IgD-negative memory B cell (primary cell): ENCODE results near the gene CDKN2B. TPM values are rescaled to one million over a fixed set of nuclear protein-coding genes. Genes with fewer than 3 reads are reported as not detected.
A peak's percentile ranks its signal among the peaks of the same experiment; 100 is the strongest.

Source experiments
- H3K27ac Mint-ChIP-seq, 3 donors: one replicate each; pipeline ENCODE4 v1.8.0; 2020 to 2022; ENCODE audit warnings: mild to moderate bottlenecking in 3 of 3, mixed read lengths in 3 of 3, moderate library complexity in 1 of 3
- H3K27me3 Mint-ChIP-seq: one replicate; pipeline ENCODE4 v1.8.0; 2021; ENCODE audit warnings: mixed read lengths
- H3K36me3 Mint-ChIP-seq: one replicate; pipeline ENCODE4 v1.8.0; 2020; ENCODE audit warnings: mild to moderate bottlenecking, mixed read lengths
- H3K4me1 Mint-ChIP-seq, 3 donors: one replicate each; pipeline ENCODE4 v1.8.0; 2020 to 2022; ENCODE audit warnings: mixed read lengths in 3 of 3, mild to moderate bottlenecking in 1 of 3
- H3K4me3 Mint-ChIP-seq, 4 donors: one replicate each; pipeline ENCODE4 v1.8.0; 2020 to 2022; ENCODE audit warnings: mild to moderate bottlenecking in 4 of 4, mixed read lengths in 4 of 4, moderate library complexity in 3 of 4
- H3K9me3 Mint-ChIP-seq, 3 donors: one replicate each; pipeline ENCODE4 v1.8.0; 2020 to 2021; ENCODE audit warnings: mixed read lengths in 3 of 3, mild to moderate bottlenecking in 1 of 3
- polyA plus RNA-seq: library from polyadenylated mRNA; unstranded; fragments of 300-500 nt; fragmentation: Illumina TruSeq; gene quantifications from one replicate; pipeline ENCODE4 v1.2.3, GENCODE V29; 2021

CDKN2B gene
- polyA plus RNA-seq, 1 donor from 2014 or later = 0.23 TPM

- no peak overlapping the region for H3K27ac Mint-ChIP-seq
- peaks cover 6% of the 10 kb centered on the region for H3K36me3 Mint-ChIP-seq
- peaks cover 5% of the 10 kb centered on the region for H3K27me3 Mint-ChIP-seq
- peaks cover 0 to 13% (median 8%) of the 10 kb centered on the region in 3 donors for H3K4me1 Mint-ChIP-seq
- H3K9me3 Mint-ChIP-seq = peaks cover 0 to 1% (median 0%) of the 10 kb centered on the region in 3 donors
- H3K4me3 Mint-ChIP-seq = no peak overlapping the region
Measured at GRCh38 chr9:22010866-22011625, 1.9 kb upstream of the CDKN2B start.

GRCh38 chr9:22009506-22009867 is 382 bp upstream of the CDKN2B start:
- Mint-ChIP-seq H3K36me3 (peaks cover 6% of the 10 kb centered on the region), H3K4me1 (peaks cover 0 to 23% (median 18%) of the 10 kb centered on the region in 3 donors), H3K4me3 (peak overlapping the region; percentile 90 to 95 (median 94)), H3K27me3 (peaks cover 18% of the 10 kb centered on the region), H3K9me3 (peaks cover 0 to 1% (median 0%) of the 10 kb centered on the region in 3 donors), H3K27ac (peak overlapping the region; percentile 77 to 91 (median 90))

GRCh38 chr9:22008384-22008716 is 755 bp downstream of the CDKN2B start:
- H3K4me3 Mint-ChIP-seq = peak overlapping the region; percentile 90 to 95 (median 94)
- H3K36me3 Mint-ChIP-seq = peaks cover 4% of the 10 kb centered on the region
- peaks cover 0 to 27% (median 18%) of the 10 kb centered on the region in 3 donors for H3K4me1 Mint-ChIP-seq
- peaks cover 25% of the 10 kb centered on the region for H3K27me3 Mint-ChIP-seq
- peak overlapping the region in 2 of 3 donors; percentile 71 to 91 for H3K27ac Mint-ChIP-seq
- peaks cover 0 to 1% (median 0%) of the 10 kb centered on the region in 3 donors for H3K9me3 Mint-ChIP-seq

- H3K27me3 Mint-ChIP-seq = peaks cover 23% of the 10 kb centered on the region
Measured at GRCh38 chr9:22005702-22006606, 3.2 kb downstream of the CDKN2B start.

GRCh38 chr9:22005021-22005701 is 3.9 kb downstream of the CDKN2B start:
- peaks cover 0 to 1% (median 0%) of the 10 kb centered on the region in 3 donors for H3K9me3 Mint-ChIP-seq
- H3K4me1 Mint-ChIP-seq = peaks cover 0 to 27% (median 18%) of the 10 kb centered on the region in 3 donors

More at GRCh38 chr9:22005702-22006606, 3.2 kb downstream of the CDKN2B start:
- peak overlapping the region in 1 of 4 donors; percentile 75 for H3K4me3 Mint-ChIP-seq
- peak overlapping the region; percentile 16 to 94 (median 85) for H3K27ac Mint-ChIP-seq
- H3K36me3 Mint-ChIP-seq = peaks cover 4% of the 10 kb centered on the region
- H3K9me3 Mint-ChIP-seq = peaks cover 0 to 1% (median 0%) of the 10 kb centered on the region in 3 donors
- H3K4me1 Mint-ChIP-seq = peaks cover 0 to 27% (median 18%) of the 10 kb centered on the region in 3 donors

GRCh38 chr9:22002038-22002437 is 7.1 kb downstream of the CDKN2B start:
- peaks cover 0 to 15% (median 11%) of the 10 kb centered on the region in 3 donors for H3K4me1 Mint-ChIP-seq
- peaks cover 21% of the 10 kb centered on the region for H3K27me3 Mint-ChIP-seq
- H3K4me3 Mint-ChIP-seq = no peak overlapping the region
- H3K36me3 Mint-ChIP-seq = no peaks in the 10 kb centered on the region
- no peaks in the 10 kb centered on the region for H3K9me3 Mint-ChIP-seq
- peak overlapping the region in 1 of 3 donors; percentile 25 for H3K27ac Mint-ChIP-seq

More at GRCh38 chr9:22005021-22005701, 3.9 kb downstream of the CDKN2B start:
- peak overlapping the region; percentile 16 to 94 (median 85) for H3K27ac Mint-ChIP-seq
- peaks cover 20% of the 10 kb centered on the region for H3K27me3 Mint-ChIP-seq
- no peaks in the 10 kb centered on the region for H3K36me3 Mint-ChIP-seq
- H3K4me3 Mint-ChIP-seq = peak overlapping the region in 3 of 4 donors; percentile 36 to 75 (median 46)

- Mint-ChIP-seq H3K4me1 (peaks cover 7 to 16% (median 15%) of the 10 kb centered on the region in 3 donors), H3K27ac (no peak overlapping the region), H3K36me3 (no peaks in the 10 kb centered on the region), H3K9me3 (peaks cover 0 to 2% (median 0%) of the 10 kb centered on the region in 3 donors), H3K27me3 (peaks cover 1% of the 10 kb centered on the region), H3K4me3 (peak overlapping the region in 1 of 4 donors; percentile 58)
Measured at GRCh38 chr9:21998026-21998425, 11.1 kb downstream of the CDKN2B start.

- Mint-ChIP-seq H3K27ac (peak overlapping the region in 1 of 3 donors; percentile 97), H3K27me3 (peaks cover 1% of the 10 kb centered on the region), H3K4me1 (peaks cover 8 to 16% (median 15%) of the 10 kb centered on the region in 3 donors), H3K4me3 (peak overlapping the region in 1 of 4 donors; percentile 58), H3K9me3 (peaks cover 0 to 2% (median 0%) of the 10 kb centered on the region in 3 donors), H3K36me3 (no peaks in the 10 kb centered on the region)
Measured at GRCh38 chr9:21997480-21997879, 11.6 kb downstream of the CDKN2B start.

GRCh38 chr9:21996858-21997257 is 12.2 kb downstream of the CDKN2B start:
- H3K27ac Mint-ChIP-seq = peak overlapping the region in 2 of 3 donors; percentile 80 to 97
- H3K36me3 Mint-ChIP-seq = no peaks in the 10 kb centered on the region
- peaks cover 1% of the 10 kb centered on the region for H3K27me3 Mint-ChIP-seq
- H3K4me3 Mint-ChIP-seq = peak overlapping the region in 3 of 4 donors; percentile 96 to 100 (median 99)
- peaks cover 8 to 16% (median 15%) of the 10 kb centered on the region in 3 donors for H3K4me1 Mint-ChIP-seq
- H3K9me3 Mint-ChIP-seq = peaks cover 0 to 2% (median 0%) of the 10 kb centered on the region in 3 donors

GRCh38 chr9:21996438-21996837 is 12.7 kb downstream of the CDKN2B start:
- Mint-ChIP-seq H3K36me3 (no peaks in the 10 kb centered on the region), H3K27ac (peak overlapping the region; percentile 80 to 98 (median 97)), H3K9me3 (peaks cover 0 to 2% (median 0%) of the 10 kb centered on the region in 3 donors), H3K4me3 (peak overlapping the region; percentile 23 to 100 (median 98)), H3K4me1 (peaks cover 10 to 16% (median 15%) of the 10 kb centered on the region in 3 donors), H3K27me3 (peaks cover 1% of the 10 kb centered on the region)

- Mint-ChIP-seq H3K9me3 (peaks cover 0 to 2% (median 0%) of the 10 kb centered on the region in 3 donors), H3K4me1 (peaks cover 11 to 16% (median 15%) of the 10 kb centered on the region in 3 donors), H3K4me3 (peak overlapping the region; percentile 96 to 100 (median 100)), H3K27ac (peak overlapping the region; percentile 93 to 98 (median 97)), H3K36me3 (no peaks in the 10 kb centered on the region), H3K27me3 (peaks cover 1% of the 10 kb centered on the region)
Measured at GRCh38 chr9:21995666-21996398, 13.3 kb downstream of the CDKN2B start.

- peaks cover 0 to 2% (median 0%) of the 10 kb centered on the region in 3 donors for H3K9me3 Mint-ChIP-seq
- peak overlapping the region; percentile 96 to 100 (median 100) for H3K4me3 Mint-ChIP-seq
- H3K36me3 Mint-ChIP-seq = peaks cover 2% of the 10 kb centered on the region
- H3K27ac Mint-ChIP-seq = peak overlapping the region; percentile 93 to 98 (median 97)
- peaks cover 4% of the 10 kb centered on the region for H3K27me3 Mint-ChIP-seq
- H3K4me1 Mint-ChIP-seq = peaks cover 11 to 16% (median 15%) of the 10 kb centered on the region in 3 donors
Measured at GRCh38 chr9:21995006-21995665, 14.0 kb downstream of the CDKN2B start.

GRCh38 chr9:21994556-21995005 is 14.5 kb downstream of the CDKN2B start, which contains the start of gene CDKN2B-AS1:
TSS of gene CDKN2B-AS1 (plus strand) at chr9:21994791.
- H3K9me3 Mint-ChIP-seq = peaks cover 0 to 2% (median 0%) of the 10 kb centered on the region in 3 donors

More at GRCh38 chr9:21994556-21995005, 14.5 kb downstream of the CDKN2B start, which contains the start of gene CDKN2B-AS1:
- Mint-ChIP-seq H3K27me3 (peaks cover 8% of the 10 kb centered on the region), H3K27ac (peak within 1 kb of the TSS; percentile 93 to 98 (median 97)), H3K4me1 (peaks cover 11 to 16% (median 15%) of the 10 kb centered on the region in 3 donors), H3K4me3 (peak within 1 kb of the TSS; percentile 96 to 100 (median 100)), H3K36me3 (peaks cover 2% of the 10 kb centered on the region)
